Measurements from ENCODE around the gene MCCD1. TPM values are rescaled to one million over a fixed set of nuclear protein-coding genes. Genes with fewer than 3 reads are reported as not detected.
A peak's percentile ranks its signal among the peaks of the same experiment; 100 is the strongest.

MCCD1 gene
- total RNA-seq, 1 experiment from 2014 or later, result not detected

- peaks cover 42% of the 10 kb centered on the region for H3K4me1 Mint-ChIP-seq
- POLR2A ChIA-PET, result no interaction called here
- H3K27ac Mint-ChIP-seq, result peak overlapping the region; percentile 64
- H3K27me3 Mint-ChIP-seq (ENCODE audit: low read depth), result no peaks in the 10 kb centered on the region
- TF ChIP-seq ZNF425 (CRISPR knock-in tag; conservative IDR thresholded peaks at IDR 0.05) (no peak), TEAD4 (CRISPR knock-in tag; IDR thresholded peaks at IDR 0.05) (no peak), EMX1 (CRISPR knock-in tag; IDR thresholded peaks at IDR 0.05) (no peak), ATF6 (CRISPR knock-in tag; IDR thresholded peaks at IDR 0.05) (no peak), RELA (CRISPR knock-in tag; IDR thresholded peaks at IDR 0.05; ENCODE audit: borderline replicate concordance) (no peak), FOXP4 (CRISPR knock-in tag; IDR thresholded peaks at IDR 0.05) (no peak), ATF3 (CRISPR knock-in tag; conservative IDR thresholded peaks at IDR 0.05) (no peak), ZMAT4 (CRISPR knock-in tag; IDR thresholded peaks at IDR 0.05) (no peak), ZNF281 (CRISPR knock-in tag; IDR thresholded peaks at IDR 0.05) (no peak), HMGA2 (CRISPR knock-in tag; IDR thresholded peaks at IDR 0.05) (no peak), SMAD4 (CRISPR knock-in tag; IDR thresholded peaks at IDR 0.05) (no peak), ZBTB21 (CRISPR knock-in tag; IDR thresholded peaks at IDR 0.05; ENCODE audit: borderline replicate concordance) (no peak), MXD4 (CRISPR knock-in tag; IDR thresholded peaks at IDR 0.05; ENCODE audit: borderline replicate concordance) (no peak), ESRRA (CRISPR knock-in tag; IDR thresholded peaks at IDR 0.05; ENCODE audit: borderline replicate concordance) (no peak), KAT7 (CRISPR knock-in tag; IDR thresholded peaks at IDR 0.05; ENCODE audit: borderline replicate concordance) (no peak), PRRX2 (CRISPR knock-in tag; IDR thresholded peaks at IDR 0.05) (no peak), ZBTB43 (CRISPR knock-in tag; IDR thresholded peaks at IDR 0.05) (no peak), CTCF (IDR thresholded peaks at IDR 0.05) (no peak), TEAD1 (CRISPR knock-in tag; IDR thresholded peaks at IDR 0.05) (no peak)
- H3K9me3 Mint-ChIP-seq, result no peaks in the 10 kb centered on the region
- ATAC-seq, result no peak
- no peak for DNase-seq (ENCODE audit: low spot score)
- CTCF ChIA-PET, result interaction anchor here (1.2 to 1.3 kb wide), 2 partner anchors 38 to 43 kb away, joined by 3 read pairs; no protein-coding TSS in a partner anchor
- H3K4me3 Mint-ChIP-seq, result no peak overlapping the region
- H3K36me3 Mint-ChIP-seq, result peaks cover 60% of the 10 kb centered on the region
Observed at GRCh38 chr6:31530659-31531058, 1.9 kb downstream of the MCCD1 start.
